NCI-H1092 treated with DMSO at 0.1 percent for 48 hours (cell line): ENCODE data around the gene LARGE1.

Experiments
- DNase-seq: peaks from one replicate; lab custom pipeline; 2025; lab: John Stamatoyannopoulos, UW

LARGE1 gene

DNA sequence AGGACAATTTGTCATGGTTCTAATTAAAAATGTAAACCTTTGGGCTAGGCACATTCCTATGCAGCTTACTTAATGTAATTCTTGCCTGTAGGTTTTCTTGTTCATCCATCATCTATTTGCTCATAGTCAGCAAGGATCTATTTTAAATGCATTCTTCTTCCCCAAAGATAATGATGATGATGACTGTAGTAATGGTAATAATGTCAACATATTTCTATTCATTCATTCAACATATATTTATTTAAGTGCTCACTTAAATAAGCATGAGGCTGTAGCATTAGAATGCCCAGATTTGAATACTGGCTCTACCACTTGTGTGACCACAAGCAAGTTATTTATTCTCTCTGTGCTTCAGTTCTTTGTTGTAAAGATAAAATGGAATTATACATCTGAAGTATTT is 692.5 kb downstream of the LARGE1 start:
- no peak for DNase-seq

DNA sequence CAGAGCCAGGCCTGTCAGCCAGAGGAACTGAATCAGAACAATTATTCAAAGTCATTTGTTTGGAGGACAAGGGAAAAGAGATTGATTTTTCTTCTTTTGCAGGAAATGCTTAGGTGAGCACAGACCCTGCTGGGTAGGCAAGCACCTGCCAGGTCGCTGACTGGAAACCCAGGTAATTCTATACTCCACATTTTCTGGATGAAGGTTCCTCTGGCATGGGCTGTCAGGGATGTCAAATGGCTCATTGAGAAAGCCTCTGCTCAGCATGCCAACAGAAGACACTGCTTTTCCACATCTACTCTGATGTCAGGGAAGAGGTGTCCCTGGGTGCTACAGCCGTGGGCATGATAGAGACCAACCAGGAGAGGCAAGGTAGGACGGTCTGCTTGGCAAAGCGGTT is 695.4 kb downstream of the LARGE1 start:
- no peak for DNase-seq
